ENCODE measurements around the gene ZNF550. TPM values are rescaled to one million over a fixed set of nuclear protein-coding genes. Genes with fewer than 3 reads are reported as not detected.

Gene ZNF550
- total RNA-seq, 1 donor, result 8.6 TPM

DNA sequence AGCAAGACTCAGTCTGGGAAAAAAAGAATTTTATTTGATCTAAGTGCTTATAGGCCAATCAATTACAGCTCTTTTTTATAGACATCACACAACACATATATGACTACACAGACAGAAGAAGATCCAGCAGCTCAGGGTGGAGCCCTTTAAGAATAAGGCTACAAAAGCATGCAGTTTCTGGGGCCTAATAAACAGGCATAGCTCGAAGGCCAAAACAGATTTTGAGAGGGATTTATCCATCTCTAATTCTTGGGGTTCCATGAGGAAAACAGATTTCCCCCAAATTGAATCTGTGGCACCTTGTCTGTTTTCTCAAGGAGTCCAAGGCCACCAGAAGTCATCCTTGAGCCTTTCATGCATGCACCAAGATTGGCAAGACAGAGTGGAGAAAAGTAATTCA, 3.9 kb upstream of the ZNF550 start:
- DNase-seq (ENCODE audit: low read depth), result no peak
- no peak for TF ChIP-seq CTCF (IDR thresholded peaks at IDR 0.05; ENCODE audit: insufficient read depth, low read depth, low read length)
- H3K4me3 ChIP-seq (ENCODE audit: low read depth, low read length), result no peak overlapping the region

DNA sequence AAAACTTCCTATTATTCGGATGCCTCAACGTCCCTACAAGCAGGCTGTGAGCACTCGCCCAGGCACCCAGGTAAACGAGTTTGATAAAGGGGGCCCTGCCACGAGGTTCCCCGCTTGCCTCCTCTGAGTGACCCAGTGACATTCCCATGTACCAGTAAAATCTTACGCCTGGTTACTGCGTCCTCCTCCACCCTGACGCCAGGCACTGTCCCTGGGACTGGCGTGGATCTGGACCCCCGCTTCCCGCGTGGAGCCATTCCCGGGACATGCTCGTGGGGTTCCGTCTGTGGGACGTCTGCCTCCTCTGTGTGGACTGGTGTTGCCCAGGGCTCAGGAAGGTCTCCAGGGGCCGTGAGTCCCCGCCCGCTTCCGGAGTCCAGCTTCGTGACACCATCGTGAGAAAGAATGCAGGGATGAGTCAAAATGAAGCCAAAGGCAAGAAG, 407 bp upstream of the ZNF550 start:
- peak overlapping the region; percentile 96 for H3K4me3 ChIP-seq (ENCODE audit: low read depth, low read length)
- DNase-seq (ENCODE audit: low read depth), result peak; percentile 82
- TF ChIP-seq CTCF (IDR thresholded peaks at IDR 0.05; ENCODE audit: insufficient read depth, low read depth, low read length), result no peak

DNA sequence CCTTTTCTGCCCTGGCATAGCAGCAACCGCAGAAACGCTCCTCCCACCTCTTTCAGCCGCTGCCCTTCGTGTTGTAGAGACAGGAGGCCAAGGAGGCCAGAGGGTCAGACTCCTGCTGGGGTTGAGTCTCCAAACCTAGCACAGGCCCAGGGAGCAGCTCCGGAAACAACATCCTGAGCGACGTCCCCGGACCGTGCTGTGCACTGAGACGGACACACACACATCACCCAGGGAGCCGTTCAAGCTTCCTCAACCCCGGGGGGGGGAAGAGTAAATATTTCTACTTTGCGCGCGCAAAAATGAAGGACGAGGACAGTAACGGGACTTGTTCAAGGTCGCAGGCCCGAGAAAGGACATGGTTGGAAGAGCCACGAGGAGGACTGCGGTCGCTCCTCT, 657 bp downstream of the ZNF550 start:
- peak; percentile 20 for DNase-seq (ENCODE audit: low read depth)
- H3K4me3 ChIP-seq (ENCODE audit: low read depth, low read length), result peak overlapping the region; percentile 96
- TF ChIP-seq CTCF (IDR thresholded peaks at IDR 0.05; ENCODE audit: insufficient read depth, low read depth, low read length), result no peak

- DNase-seq (ENCODE audit: low read depth), result peak; percentile 30
- peak overlapping the region; percentile 96 for H3K4me3 ChIP-seq (ENCODE audit: low read depth, low read length)
- peak; percentile 23 for TF ChIP-seq CTCF (IDR thresholded peaks at IDR 0.05; ENCODE audit: insufficient read depth, low read depth, low read length)
Measured at GRCh38 chr19:57558525-57558924, 1.1 kb downstream of the ZNF550 start.

DNA sequence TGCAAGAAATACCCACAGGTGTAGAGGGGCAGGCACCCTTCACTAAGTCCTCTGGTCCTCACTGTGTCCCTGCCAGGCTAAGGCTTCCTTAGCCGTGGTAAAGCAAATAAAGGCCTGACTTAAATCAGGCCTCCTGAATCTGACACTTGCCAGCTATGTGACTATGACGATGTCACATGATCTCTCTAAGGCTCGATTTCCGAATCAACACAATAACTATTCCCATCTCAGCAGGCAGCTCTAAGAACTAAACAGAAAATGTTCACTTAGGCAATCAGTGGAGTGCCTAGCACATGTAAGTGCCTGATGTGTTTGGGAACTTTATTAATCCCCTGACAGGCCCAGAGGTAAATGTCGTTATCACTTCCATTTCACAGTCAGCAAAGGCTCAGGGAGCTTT, 2.0 kb downstream of the ZNF550 start:
- H3K4me3 ChIP-seq (ENCODE audit: low read depth, low read length), result no peak overlapping the region
- no peak for TF ChIP-seq CTCF (IDR thresholded peaks at IDR 0.05; ENCODE audit: insufficient read depth, low read depth, low read length)
- no peak for DNase-seq (ENCODE audit: low read depth)

DNA sequence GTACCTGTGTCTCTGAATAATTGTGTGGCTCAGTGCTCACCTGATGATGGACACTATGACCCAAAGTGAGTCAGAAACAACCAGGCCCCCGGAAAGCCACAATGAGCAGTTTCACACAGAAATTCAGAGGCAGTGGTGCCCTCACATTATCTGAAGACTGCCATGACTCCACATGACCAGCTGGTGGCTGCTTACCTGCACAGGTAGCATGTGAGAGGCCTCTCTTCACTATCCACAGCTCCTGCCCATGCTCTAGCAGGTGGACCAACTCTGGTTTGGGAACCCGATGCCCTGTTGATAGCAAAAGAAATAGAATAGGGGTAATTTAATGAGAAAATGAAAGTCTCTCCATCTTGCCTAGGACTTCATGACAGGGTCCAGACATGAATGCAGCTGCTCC, 7.2 kb downstream of the ZNF550 start:
- TF ChIP-seq CTCF (IDR thresholded peaks at IDR 0.05; ENCODE audit: insufficient read depth, low read depth, low read length), result no peak
- no peak overlapping the region for H3K4me3 ChIP-seq (ENCODE audit: low read depth, low read length)
- no peak for DNase-seq (ENCODE audit: low read depth)

DNA sequence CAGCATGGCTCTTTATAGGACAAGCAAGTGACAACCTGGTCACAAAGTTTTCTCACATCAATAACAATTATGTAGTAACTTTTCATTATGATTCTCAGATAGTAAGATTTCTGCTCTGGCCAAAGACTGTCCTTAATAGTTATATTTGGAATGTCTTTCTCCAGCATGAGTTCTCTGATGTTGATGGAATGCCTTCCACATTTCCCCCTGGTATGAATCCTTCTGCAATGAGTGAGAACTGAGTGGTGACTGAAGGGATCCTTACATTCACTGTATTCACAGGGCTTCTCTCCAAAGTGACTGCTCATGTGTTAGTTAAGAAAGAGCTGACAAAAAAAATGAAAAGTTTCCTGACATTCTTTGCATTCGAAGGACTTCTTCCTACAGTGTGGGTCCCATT, 13.2 kb downstream of the ZNF550 start:
- no peak for DNase-seq (ENCODE audit: low read depth)
- H3K4me3 ChIP-seq (ENCODE audit: low read depth, low read length), result no peak overlapping the region
- TF ChIP-seq CTCF (IDR thresholded peaks at IDR 0.05; ENCODE audit: insufficient read depth, low read depth, low read length), result no peak

All from fibroblast of villous mesenchyme (primary cell).